ENCODE data around the gene PRDM16.

- TF ChIP-seq CTCF (conservative IDR thresholded peaks at IDR 0.05; ENCODE audit: low read length) (no peak), EZH2phosphoT487 (IDR thresholded peaks at IDR 0.05; ENCODE audit: borderline replicate concordance, low read depth, low read length) (no peak)
These were observed 83.1 kb downstream of the PRDM16 start for GRCh38 chr1:3152143-3152542.
